Measurements from ENCODE around the gene ADNP. TPM values are rescaled to one million over a fixed set of nuclear protein-coding genes. Genes with fewer than 3 reads are reported as not detected.
"Not testable (repeated sequence)": the region's sequence is repeated elsewhere in the genome, so short reads cannot be mapped to it uniquely, and the experiment has no call there.

The ADNP gene
- total and polyA plus RNA-seq, 2 of the 13 experiments (the other 11 are each of a cell fraction or from before 2014, with no cell fraction given) = 21.0 to 21.5 TPM

GRCh38 chr20:50881759-50882424, 49.3 kb downstream of the ADNP start:
- peaks cover 11% of the 10 kb centered on the region for H3K4me1 ChIP-seq (ENCODE audit: insufficient read depth, low read length)
- BruUV-seq (replicated peaks); H3K9me3 ChIP-seq (ENCODE audit: low read length); intact Hi-C loops (cut with micrococcal nuclease; ENCODE audit: unreplicated experiment); H3K79me2 ChIP-seq (ENCODE audit: insufficient read depth, low read length); H4K20me1 ChIP-seq (ENCODE audit: insufficient read depth, low read length); DNase-seq (ENCODE audit: low spot score); H3K27me3 ChIP-seq (ENCODE audit: control insufficient read depth in 1 of 2, insufficient read depth in 2 of 2, low read length in 2 of 2); CTCF ChIA-PET (ENCODE audit: low intra/inter-chr PET ratio, low total read pairs); FAIRE-seq; POLR2A ChIA-PET; ATAC-seq; H3K36me3 ChIP-seq (replicated peaks in 1 of 2; ENCODE audit: control insufficient read depth in 1 of 2, insufficient read depth in 2 of 2, low read length in 2 of 2); H3K4me3 ChIP-seq (replicated peaks in 1 of 3; ENCODE audit: insufficient read depth in 1 of 3, low read depth in 2 of 3, low read length in 3 of 3); in situ Hi-C loops (cut with HindIII; ENCODE audit: extremely low pct_ligation_motif_present, low pct_unique_long_range_greater_than_20kb); H3K27ac ChIP-seq (ENCODE audit: extremely low read length, insufficient read depth, low read length); H3K4me2 ChIP-seq (ENCODE audit: low read depth, low read length); H3K9ac ChIP-seq (ENCODE audit: insufficient read depth, low read depth, low read length); H2AFZ ChIP-seq (ENCODE audit: low read length): not testable (repeated sequence)
- WGBS (ENCODE audit: low lambda C conversion rate) = 98% methylated on average over 5 of the region's 5 CpGs

GRCh38 chr20:50879649-50880550, 51.3 kb downstream of the ADNP start:
- H3K27me3 ChIP-seq (ENCODE audit: control insufficient read depth in 1 of 2, insufficient read depth in 2 of 2, low read length in 2 of 2) = no peaks in the 10 kb centered on the region
- H3K4me1 ChIP-seq (ENCODE audit: insufficient read depth, low read length) = peaks cover 11% of the 10 kb centered on the region
- ChIA-PET POLR2A (no interaction called here), CTCF (ENCODE audit: low intra/inter-chr PET ratio, low total read pairs) (no interaction called here)
- 92% methylated on average over 20 of the region's 20 CpGs for WGBS (ENCODE audit: low lambda C conversion rate)
- H3K4me3 ChIP-seq (replicated peaks in 1 of 3; ENCODE audit: insufficient read depth in 1 of 3, low read depth in 2 of 3, low read length in 3 of 3) = no peak overlapping the region
- intact Hi-C loops (cut with micrococcal nuclease; ENCODE audit: unreplicated experiment) = no loop called here
- FAIRE-seq (no peak), DNase-seq (ENCODE audit: low spot score) (no peak), ATAC-seq (peak; percentile 19)
- no peaks in the 10 kb centered on the region for H3K9me3 ChIP-seq (ENCODE audit: low read length)
- no TSS peak for BruUV-seq (replicated peaks)
- H3K27ac ChIP-seq (ENCODE audit: extremely low read length, insufficient read depth, low read length) = no peak overlapping the region
- no peak for TF ChIP-seq ZNF710 (CRISPR knock-in tag; IDR thresholded peaks at IDR 0.05; ENCODE audit: borderline replicate concordance)
- TF ChIP-seq ZFP91 (CRISPR knock-in tag; IDR thresholded peaks at IDR 0.05; ENCODE audit: borderline replicate concordance) = 0 out of 2 replicates have a peak, but pooled peaks have one; percentile 13
- TF ChIP-seq ZNF768 (CRISPR knock-in tag; IDR thresholded peaks at IDR 0.05) = peak; percentile 76; the same call in 1 of the 2 replicates
- TF ChIP-seq NFE2L2 (IDR thresholded peaks at IDR 0.05; ENCODE audit: low read length) = no peak
- no peak for TF ChIP-seq ARID3A (IDR thresholded peaks at IDR 0.05; ENCODE audit: low read depth, low read length)
- H3K9ac ChIP-seq (ENCODE audit: insufficient read depth, low read depth, low read length) = no peak overlapping the region
- no peaks in the 10 kb centered on the region for H4K20me1 ChIP-seq (ENCODE audit: insufficient read depth, low read length)
- in situ Hi-C loops (cut with HindIII; ENCODE audit: extremely low pct_ligation_motif_present, low pct_unique_long_range_greater_than_20kb) = no loop called here
- H3K36me3 ChIP-seq (replicated peaks in 1 of 2; ENCODE audit: control insufficient read depth in 1 of 2, insufficient read depth in 2 of 2, low read length in 2 of 2) = no peaks in the 10 kb centered on the region
- H2AFZ ChIP-seq (ENCODE audit: low read length) = no peak overlapping the region
- H3K4me2 ChIP-seq (ENCODE audit: low read depth, low read length) = no peak overlapping the region
- no peaks in the 10 kb centered on the region for H3K79me2 ChIP-seq (ENCODE audit: insufficient read depth, low read length)

Data from HepG2 (cell line).